Caki2 (cell line): Measurements from ENCODE around the gene STXBP4. TPM values are rescaled to one million over a fixed set of nuclear protein-coding genes. Genes with fewer than 3 reads are reported as not detected.
A peak's percentile ranks its signal among the peaks of the same experiment; 100 is the strongest.

Experiments used
- DNase-seq: peaks from one replicate; pipeline ENCODE4 v3.0.0-alpha.2; 2015; ENCODE audit warnings: low read depth
- in situ Hi-C: cut with HindIII; loops from 2 replicates; pipeline ENCODE4 v1.10.0; 2016; ENCODE audit warnings: low sequenced_read_pairs, low pct_unique_long_range_greater_than_20kb, mixed read lengths
- total RNA-seq: library from RNA; depleted of rRNA; stranded (reverse); fragments of >200 nt; shearing (Covaris generic); gene quantifications from 2 replicates; pipeline ENCODE4 v1.2.3, GENCODE V29; 2014; ENCODE audit warnings: low replicate concordance

STXBP4 gene
- total RNA-seq, 1 experiment from 2014 or later = 1.1 TPM

DNA sequence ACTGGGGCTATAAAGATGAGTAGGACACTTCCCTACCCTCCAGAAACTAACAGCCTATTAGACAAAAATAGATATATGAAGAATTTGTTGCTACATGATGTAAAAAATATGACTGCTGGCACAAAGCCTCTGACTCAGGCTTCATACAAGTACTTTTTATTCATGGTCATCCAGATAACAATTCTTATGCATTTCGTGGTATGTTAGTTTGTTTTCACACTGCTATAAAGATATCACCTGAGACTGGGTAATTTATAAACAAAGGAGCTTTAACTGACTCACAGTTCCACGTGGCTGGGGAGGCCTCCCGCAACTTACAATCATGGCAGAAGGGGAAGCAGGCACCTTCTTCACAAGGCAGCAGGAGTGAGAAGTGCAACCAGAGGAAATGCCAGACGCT, 183.7 kb downstream of the STXBP4 start:
- DNase-seq = peak; percentile 25
- in situ Hi-C loops = no loop called here

DNA sequence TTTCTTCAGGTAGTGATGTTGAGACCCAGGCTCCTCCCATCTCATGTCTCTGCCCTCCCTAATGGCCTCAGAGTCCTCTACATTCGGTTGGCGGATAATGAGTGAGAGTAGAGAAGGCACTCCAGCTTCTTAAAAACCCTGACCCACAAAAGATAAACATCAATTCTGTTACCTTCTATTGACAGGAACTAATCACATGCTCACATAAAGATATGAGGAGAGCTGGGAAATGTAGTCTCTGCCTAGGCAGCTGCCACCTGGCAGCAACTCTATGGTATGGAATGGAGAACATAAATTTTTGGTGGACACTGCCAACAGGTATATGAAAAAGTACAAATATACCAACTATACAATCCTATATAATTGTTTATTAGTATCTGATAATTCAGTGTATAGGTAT, 185.5 kb downstream of the STXBP4 start:
- no peak for DNase-seq
- in situ Hi-C loops = no loop called here

- no peak for DNase-seq
- in situ Hi-C loops = no loop called here
These were observed 187.4 kb downstream of the STXBP4 start for GRCh38 chr17:55155856-55156560.

DNA sequence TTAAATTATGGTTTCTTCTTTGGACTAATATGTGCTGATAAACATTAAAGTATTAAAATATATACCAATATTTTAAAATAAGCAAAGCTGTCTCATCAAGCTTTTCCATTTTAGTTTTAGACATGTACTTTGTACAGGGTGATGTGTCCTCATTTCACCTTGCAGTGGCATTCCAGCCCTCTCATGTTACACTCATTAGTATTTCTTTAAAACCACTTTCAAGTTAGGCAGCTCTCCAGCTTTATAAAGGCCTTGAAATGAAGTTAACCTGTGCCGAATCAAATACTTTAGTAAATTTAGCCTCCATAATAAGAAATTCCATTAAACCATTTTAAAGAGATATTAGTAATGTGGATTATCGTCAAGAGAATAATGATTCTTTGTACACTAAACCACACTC, 188.6 kb downstream of the STXBP4 start:
- in situ Hi-C loops = no loop called here
- DNase-seq = no peak

GRCh38 chr17:55158439-55158838, 189.9 kb downstream of the STXBP4 start:
- in situ Hi-C loops = no loop called here
- DNase-seq = no peak

DNA sequence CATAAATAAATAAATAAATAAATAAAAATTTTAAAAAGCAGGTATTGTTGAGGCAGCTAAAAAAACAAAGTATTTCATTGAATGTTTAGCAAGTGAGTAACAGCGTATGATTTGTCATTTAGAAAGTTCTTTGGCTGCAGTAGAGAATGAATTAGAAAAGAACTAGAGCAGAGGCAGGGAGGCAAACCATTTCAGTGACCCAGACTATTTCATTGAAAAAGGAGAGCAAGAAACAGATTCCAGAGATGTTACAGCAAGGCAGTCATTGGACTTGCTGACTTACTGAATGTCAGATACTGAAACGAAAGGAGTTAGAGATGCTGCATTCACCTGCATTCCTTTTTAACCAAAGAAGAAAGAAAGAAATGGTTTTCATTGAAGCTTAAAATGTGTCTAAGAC, 190.7 kb downstream of the STXBP4 start:
- in situ Hi-C loops = no loop called here
- DNase-seq = no peak

DNA sequence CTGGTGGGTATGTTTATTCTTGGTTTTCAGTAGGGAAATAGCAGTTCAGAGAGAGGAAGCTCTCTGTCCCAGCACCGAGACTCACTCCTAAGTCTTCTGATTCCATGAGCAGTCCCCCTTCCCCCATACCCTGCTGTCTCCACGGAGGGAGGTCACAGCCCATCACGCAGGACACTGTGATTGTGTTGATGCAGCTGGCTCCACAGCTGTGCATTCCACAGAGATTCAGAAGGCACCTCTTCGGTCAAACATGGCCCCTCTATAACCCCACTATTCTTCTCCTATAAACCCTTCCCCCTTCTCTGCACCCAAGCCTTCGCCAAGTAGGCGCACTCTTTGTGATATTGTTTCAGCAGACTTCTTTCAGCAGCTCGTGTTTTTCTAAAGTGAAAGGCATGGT, 191.9 kb downstream of the STXBP4 start:
- in situ Hi-C loops = no loop called here
- no peak for DNase-seq

DNA sequence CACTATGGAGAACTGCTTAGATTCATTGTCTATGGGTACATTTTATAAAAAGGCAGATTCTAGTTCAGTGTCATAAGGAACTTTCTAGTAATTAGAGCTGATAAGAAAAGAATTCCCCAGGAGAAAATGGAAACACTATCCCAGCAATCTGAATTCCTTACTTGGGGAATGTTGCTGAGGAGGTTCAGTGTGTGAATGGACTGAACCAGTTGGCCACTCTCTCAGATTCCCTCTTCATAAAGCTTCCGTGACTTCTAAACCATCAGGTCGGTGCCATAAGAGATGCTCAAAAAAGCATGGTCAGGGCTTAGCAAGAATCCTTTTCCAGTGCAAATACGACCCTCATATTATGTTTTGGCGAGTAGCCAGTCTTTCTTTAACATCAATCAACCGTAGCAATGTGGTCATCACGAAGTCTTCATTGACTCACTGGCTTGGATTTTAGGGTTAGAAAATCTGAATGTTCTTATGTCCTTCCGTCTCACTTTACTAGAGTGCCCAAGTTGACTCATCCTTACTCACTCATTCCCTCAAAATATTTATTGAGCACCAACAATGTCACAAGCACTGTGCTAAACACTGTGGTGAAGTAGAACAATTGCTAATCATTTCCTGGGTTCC, 193.5 kb downstream of the STXBP4 start:
- peak; percentile 81 for DNase-seq
- in situ Hi-C loops = no loop called here

- in situ Hi-C loops = no loop called here
These were observed 194.0 kb downstream of the STXBP4 start for GRCh38 chr17:55162556-55162946.

DNA sequence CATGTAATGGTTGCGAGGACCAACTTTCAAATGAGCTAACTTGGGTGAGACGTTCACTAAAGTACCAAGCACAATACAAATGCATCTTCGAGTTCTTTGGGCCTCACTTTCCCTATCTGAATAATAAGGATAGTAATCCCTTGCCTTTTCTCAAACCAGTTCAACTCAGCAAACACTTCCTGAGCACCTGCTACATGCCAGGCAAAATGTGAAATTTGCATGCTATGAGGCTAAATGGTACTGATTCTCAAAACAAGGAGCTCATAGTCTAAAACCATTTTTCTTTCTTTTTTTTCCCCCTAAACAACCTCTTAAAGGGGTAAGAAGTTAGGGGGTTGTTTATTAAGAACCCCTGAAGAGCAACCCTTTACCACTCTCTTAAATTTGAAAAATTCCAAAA, 194.8 kb downstream of the STXBP4 start:
- no peak for DNase-seq
- in situ Hi-C loops = no loop called here

More at GRCh38 chr17:55162556-55162946, 194.0 kb downstream of the STXBP4 start:
- DNase-seq = no peak

DNA sequence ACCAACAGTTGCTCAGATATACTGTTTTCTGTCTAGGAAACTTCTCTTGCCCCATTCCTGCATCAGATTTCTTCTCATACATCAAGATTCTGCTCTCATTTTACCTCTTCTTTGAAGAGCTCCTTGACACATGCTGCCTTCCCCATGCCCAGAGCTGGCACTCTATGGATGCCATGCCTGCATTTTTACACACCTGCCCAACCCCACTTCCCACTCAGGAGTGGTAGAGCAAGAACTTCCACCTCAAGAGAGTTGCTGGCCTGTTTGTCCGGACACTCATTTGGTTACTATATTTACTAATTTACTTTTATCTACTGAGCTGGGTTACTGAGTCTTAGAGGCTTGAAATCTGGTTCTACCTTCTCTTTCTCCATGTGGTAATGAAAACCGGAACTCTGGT, 197.9 kb downstream of the STXBP4 start:
- in situ Hi-C loops = no loop called here
- no peak for DNase-seq

DNA sequence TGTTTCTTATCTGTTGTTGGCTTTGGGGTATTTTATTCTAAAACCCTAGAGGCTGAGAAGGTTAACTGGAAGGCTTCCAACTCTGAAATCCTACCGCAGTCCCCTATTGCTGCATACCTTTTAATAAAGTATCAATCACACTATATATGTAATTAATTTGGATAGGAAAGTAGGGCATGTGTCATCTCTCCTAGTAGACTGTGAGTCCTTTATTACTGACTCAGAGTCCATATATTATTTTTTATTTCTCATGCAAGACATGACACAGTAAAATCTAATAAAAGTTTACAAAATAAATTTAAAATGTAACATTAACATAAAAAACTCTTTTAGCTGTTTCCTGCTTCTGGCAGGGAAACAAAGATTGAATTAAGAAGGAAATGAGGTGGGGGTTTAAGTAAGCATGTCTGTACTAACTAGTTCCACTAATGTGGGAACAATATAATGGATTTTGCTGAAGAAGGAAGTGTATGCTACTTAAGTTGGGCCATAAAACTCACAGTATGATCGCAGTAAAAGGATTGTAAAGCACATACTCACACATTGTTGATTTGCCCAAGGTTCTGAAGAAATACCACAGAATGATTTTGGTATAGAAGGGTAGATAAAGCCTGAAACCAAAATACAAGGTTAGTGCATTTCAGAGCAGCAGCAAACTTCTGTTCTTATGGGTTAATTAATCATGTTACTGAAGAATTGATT, 198.6 kb downstream of the STXBP4 start:
- in situ Hi-C loops = no loop called here
- no peak for DNase-seq

- DNase-seq = no peak
- in situ Hi-C loops = no loop called here
These were observed 200.6 kb downstream of the STXBP4 start for GRCh38 chr17:55168958-55169687.

- in situ Hi-C loops = no loop called here
- DNase-seq = no peak
These were observed 203.2 kb downstream of the STXBP4 start for GRCh38 chr17:55171634-55172328.

DNA sequence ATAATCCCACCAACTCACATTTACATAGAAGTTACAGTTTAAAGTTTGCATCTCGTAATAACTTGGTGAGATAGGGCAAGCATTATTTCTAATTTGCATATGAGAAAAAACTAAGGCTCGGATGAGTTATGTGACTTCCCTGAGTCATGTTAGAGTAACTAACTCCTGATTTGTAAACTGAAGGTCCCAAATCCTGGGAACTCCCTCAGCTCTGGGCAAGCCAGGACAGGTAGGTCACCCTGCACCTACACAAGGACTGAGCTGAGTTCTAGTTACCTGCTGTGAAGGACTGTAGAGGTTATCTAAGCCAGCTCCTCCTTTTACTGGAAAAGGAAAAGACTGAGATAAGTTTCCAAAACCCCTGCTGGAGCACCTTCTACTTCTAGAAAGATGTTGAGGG, 204.0 kb downstream of the STXBP4 start:
- in situ Hi-C loops = no loop called here
- no peak for DNase-seq

- no peak for DNase-seq
These were observed 205.6 kb downstream of the STXBP4 start for GRCh38 chr17:55174133-55174532.

DNA sequence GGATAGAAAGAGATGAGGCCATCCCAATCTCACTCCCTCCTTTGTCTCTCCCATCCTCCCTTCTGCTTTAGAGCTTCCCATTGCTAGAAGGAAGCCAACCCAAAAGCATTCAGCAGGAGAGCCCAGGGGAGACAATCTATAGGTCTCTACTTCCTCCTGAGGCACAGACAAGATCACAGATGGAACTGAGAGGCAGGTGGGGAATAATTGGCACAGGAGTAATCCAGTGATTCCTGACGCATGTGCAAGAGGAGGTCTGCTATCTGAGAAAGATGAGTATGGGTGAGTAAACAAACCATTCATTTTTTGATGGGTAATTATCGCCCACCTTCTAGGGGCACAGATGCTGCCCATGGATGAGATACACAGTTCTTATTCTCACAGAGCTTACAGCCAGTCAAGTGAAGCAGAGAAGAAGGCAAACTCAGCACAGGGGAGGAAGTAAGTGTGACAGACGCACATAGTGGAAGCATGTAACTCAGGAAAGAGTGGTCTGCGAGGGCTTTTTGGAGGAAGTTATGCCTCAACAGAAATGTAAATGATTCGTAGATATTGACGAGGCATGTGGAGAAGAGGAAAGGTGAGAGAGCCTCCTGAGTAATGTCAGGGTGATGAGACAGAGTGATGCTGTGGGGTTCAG, 207.3 kb downstream of the STXBP4 start:
- in situ Hi-C loops = no loop called here
- DNase-seq = no peak

More at GRCh38 chr17:55174133-55174532, 205.6 kb downstream of the STXBP4 start:
- in situ Hi-C loops = no loop called here
